HepG2 (cell line): ENCODE measurements around the gene LRP1B. TPM values are rescaled to one million over a fixed set of nuclear protein-coding genes. Genes with fewer than 3 reads are reported as not detected.

Experiments
- ATAC-seq: fragments of 200-7000 bp; cut with Tn5 transposase; 3 replicates; pipeline ENCODE4 v1.9.1; 2020; ENCODE audit warnings: mild to moderate bottlenecking, moderate library complexity
- BruUV-seq: library from RNA; stranded (reverse); fragments of 400-500 nt; replicated peaks from 2 replicates; lab custom pipeline; 2021; lab: Mats Ljungman, UMichigan
- CTCF ChIA-PET: fragments of 300-600 bp; formaldehyde crosslinking; extraction: SDS; loops from one replicate; lab custom pipeline; 2021; ENCODE audit warnings: low total read pairs, inconsistent platforms, low intra/inter-chr PET ratio; lab: Yijun Ruan, JAX
- POLR2A ChIA-PET: fragments of 350-600 bp; sonication (Branson Sonifier 250); formaldehyde crosslinking; loops from one replicate; lab custom pipeline; 2020; ENCODE audit warnings: antibody characterized with exemption, inconsistent platforms; lab: Yijun Ruan, JAX
- DNase-seq: peaks from one replicate; pipeline ENCODE4 v3.0.0-alpha.2; 2015; ENCODE audit warnings: low spot score
- FAIRE-seq: peaks from 3 replicates; lab custom pipeline; 2011; peaks lifted over from hg19 to GRCh38; lab: Jason Lieb, UNC
- H2AFZ ChIP-seq: one replicate; pipeline ENCODE4 v1.6.1; 2011; ENCODE audit warnings: low read length, inconsistent platforms
- H3K27ac ChIP-seq: fragments of 300-600 bp; 3 replicates; pipeline ENCODE4 v1.8.0; 2011; ENCODE audit warnings: mixed run types, mild to moderate bottlenecking, mixed read lengths, low read length, inconsistent platforms; ENCODE audit not compliant: insufficient read depth; ENCODE audit errors: extremely low read length
- H3K27me3 ChIP-seq, 2 experiments: fragments of 200-600 bp in 1 of 2; 2 replicates in 1 of 2; 3 replicates in 1 of 2; pipeline versions ENCODE4 v1.6.0 to v1.8.0; 2011; ENCODE audit warnings: low read length in 2 of 2, mild to moderate bottlenecking in 2 of 2, moderate library complexity in 2 of 2, inconsistent platforms in 1 of 2; ENCODE audit not compliant: insufficient read depth in 2 of 2, control insufficient read depth in 1 of 2
- H3K36me3 ChIP-seq, 2 experiments: fragments of 200-600 bp in 1 of 2; replicated peaks in 1 of 2; 2 replicates in 1 of 2; 3 replicates in 1 of 2; pipeline versions ENCODE4 v1.5.1 to v1.8.0; 2011; ENCODE audit warnings: low read length in 2 of 2, inconsistent platforms in 1 of 2; ENCODE audit not compliant: insufficient read depth in 2 of 2, control insufficient read depth in 1 of 2
- H3K4me1 ChIP-seq: 2 replicates; pipeline ENCODE4 v1.5.1; 2012; ENCODE audit warnings: low read length, inconsistent platforms; ENCODE audit not compliant: insufficient read depth
- H3K4me2 ChIP-seq: 2 replicates; pipeline ENCODE4 v1.6.0; 2011; ENCODE audit warnings: low read depth, low read length, inconsistent platforms
- H3K4me3 ChIP-seq, 3 experiments: fragments of 200-600 bp in 1 of 3; sonication (generic), shearing (Covaris generic) in 1 of 3; replicated peaks in 1 of 3; 2 replicates each; pipeline ENCODE4 v1.5.1; 2011 to 2016; ENCODE audit warnings: low read length in 3 of 3, inconsistent platforms in 2 of 3, low read depth in 2 of 3, mild to moderate bottlenecking in 2 of 3, control low read depth in 1 of 3, mixed read lengths in 1 of 3; ENCODE audit not compliant: insufficient read depth in 1 of 3
- H3K79me2 ChIP-seq: one replicate; pipeline ENCODE4 v1.6.1; 2011; ENCODE audit warnings: low read length, inconsistent platforms; ENCODE audit not compliant: insufficient read depth
- H3K9ac ChIP-seq: 2 replicates; pipeline ENCODE4 v1.6.0; 2011; ENCODE audit warnings: mild to moderate bottlenecking, low read depth, low read length, inconsistent platforms; ENCODE audit not compliant: insufficient read depth
- H3K9me3 ChIP-seq: 2 replicates; pipeline ENCODE4 v1.5.1; 2012; ENCODE audit warnings: mild to moderate bottlenecking, low read length
- H4K20me1 ChIP-seq: 2 replicates; pipeline ENCODE4 v1.6.0; 2011; ENCODE audit warnings: inconsistent platforms, mild to moderate bottlenecking, low read length, moderate library complexity; ENCODE audit not compliant: insufficient read depth
- ATF7 ChIP-seq, 2 experiments: fragments of 450-650 bp in 1 of 2; sonication (generic) in 1 of 2; formaldehyde crosslinking in 1 of 2; IDR thresholded peaks; 2 replicates each; pipeline versions ENCODE4 v1.4.0 to v1.6.1; 2016 to 2020; ENCODE audit warnings: antibody characterized with exemption in 1 of 2, mild to moderate bottlenecking in 1 of 2, missing genetic modification reagents in 1 of 2
- HOXA5 ChIP-seq: sonication (generic); formaldehyde crosslinking; IDR thresholded peaks from 2 replicates; pipeline ENCODE4 v1.4.0; 2020; ENCODE audit warnings: missing genetic modification reagents
- JUNB ChIP-seq: sonication (generic); formaldehyde crosslinking; IDR thresholded peaks from 2 replicates; pipeline ENCODE4 v1.8.0; 2022; ENCODE audit warnings: missing genetic modification reagents, mild to moderate bottlenecking, borderline replicate concordance
- KDM3A ChIP-seq: IDR thresholded peaks from 2 replicates; pipeline ENCODE4 v1.6.1; 2018; ENCODE audit warnings: low read depth, missing compliant biosample characterization
- MED13 ChIP-seq: sonication (generic); formaldehyde crosslinking; IDR thresholded peaks from 2 replicates; pipeline ENCODE4 v1.5.0; 2020; ENCODE audit warnings: missing genetic modification reagents
- NAIF1 ChIP-seq: sonication (generic); formaldehyde crosslinking; IDR thresholded peaks from 2 replicates; pipeline ENCODE4 v1.5.0; 2020; ENCODE audit warnings: mild to moderate bottlenecking, missing genetic modification reagents, borderline replicate concordance
- RXRA ChIP-seq: sonication (generic); formaldehyde crosslinking; IDR thresholded peaks from 2 replicates; pipeline ENCODE4 v1.5.1; 2020; ENCODE audit warnings: missing genetic modification reagents
- TOE1 ChIP-seq: sonication (generic); formaldehyde crosslinking; IDR thresholded peaks from 2 replicates; pipeline ENCODE4 v1.4.0; 2020; ENCODE audit warnings: mild to moderate bottlenecking, missing genetic modification reagents
- TOPORS ChIP-seq: sonication (generic); formaldehyde crosslinking; IDR thresholded peaks from 2 replicates; pipeline ENCODE4 v1.8.0; 2023; ENCODE audit warnings: mild to moderate bottlenecking, missing genetic modification reagents
- ZNF484 ChIP-seq: sonication (generic); formaldehyde crosslinking; IDR thresholded peaks from 2 replicates; pipeline ENCODE4 v1.5.1; 2020; ENCODE audit warnings: mild to moderate bottlenecking, low read depth, missing genetic modification reagents, borderline replicate concordance
- ZNF503 ChIP-seq: sonication (generic); formaldehyde crosslinking; IDR thresholded peaks from 2 replicates; pipeline ENCODE4 v1.4.0; 2020; ENCODE audit warnings: missing genetic modification reagents
- ZNF597 ChIP-seq: sonication (generic); formaldehyde crosslinking; IDR thresholded peaks from 2 replicates; pipeline ENCODE4 v1.5.0; 2020; ENCODE audit warnings: missing genetic modification reagents
- ZNF879 ChIP-seq: sonication (generic); formaldehyde crosslinking; IDR thresholded peaks from 2 replicates; pipeline ENCODE4 v1.8.1; 2023; ENCODE audit warnings: missing genetic modification reagents
- ZZZ3 ChIP-seq: sonication (generic); formaldehyde crosslinking; IDR thresholded peaks from 2 replicates; pipeline ENCODE4 v1.4.0; 2020; ENCODE audit warnings: missing genetic modification reagents, mild to moderate bottlenecking, borderline replicate concordance
- WGBS: methylation state at CpG from one replicate; pipeline ENCODE4 v1.1.6; 2017; ENCODE audit warnings: low lambda C conversion rate; 5-methylcytosine and 5-hydroxymethylcytosine counted together
- in situ Hi-C: cut with HindIII; loops from 2 replicates; pipeline ENCODE4 v1.10.0; 2017; ENCODE audit warnings: low pct_unique_long_range_greater_than_20kb; ENCODE audit not compliant: extremely low pct_ligation_motif_present
- intact Hi-C: fragments of 100-400 bp; cut with micrococcal nuclease; formaldehyde crosslinking; loops from one replicate; pipeline ENCODE4 v1.10.0; 2022; ENCODE audit not compliant: unreplicated experiment
- polyA plus RNA-seq, 8 experiments: library from polyadenylated mRNA; depleted of rRNA in 3 of 8; stranded (reverse) in 7 of 8; unstranded in 1 of 8; fragments of >200 nt; fragmentation: Illumina TruSeq in 4 of 8; extraction: Trizol in 4 of 8; gene quantifications; 2 replicates each; pipeline versions ENCODE4 v1.2.1 to v1.2.3, GENCODE V29; 2011 to 2016; ENCODE audit warnings: low read depth in 4 of 8, missing spikeins in 1 of 8, mixed read lengths in 1 of 8; ENCODE audit not compliant: insufficient read depth in 1 of 8
- total RNA-seq, 5 experiments: library from RNA; depleted of rRNA; stranded (reverse); fragments of >200 nt; fragmentation: Illumina TruSeq; extraction: Trizol; gene quantifications; 2 replicates each; pipeline ENCODE4 v1.2.3, GENCODE V29; 2016; ENCODE audit warnings: low read depth in 1 of 5
- TF ChIP-seq, protein P1 (sequence below): sonication (generic); formaldehyde crosslinking; IDR thresholded peaks from 2 replicates; pipeline ENCODE4 v1.4.0; 2020; ENCODE audit warnings: missing genetic modification reagents

Gene LRP1B
- total and polyA plus RNA-seq, 2 of the 13 experiments (the other 11 are each of a cell fraction or from before 2014, with no cell fraction given) = 0.04 TPM; not detected in 1

DNA sequence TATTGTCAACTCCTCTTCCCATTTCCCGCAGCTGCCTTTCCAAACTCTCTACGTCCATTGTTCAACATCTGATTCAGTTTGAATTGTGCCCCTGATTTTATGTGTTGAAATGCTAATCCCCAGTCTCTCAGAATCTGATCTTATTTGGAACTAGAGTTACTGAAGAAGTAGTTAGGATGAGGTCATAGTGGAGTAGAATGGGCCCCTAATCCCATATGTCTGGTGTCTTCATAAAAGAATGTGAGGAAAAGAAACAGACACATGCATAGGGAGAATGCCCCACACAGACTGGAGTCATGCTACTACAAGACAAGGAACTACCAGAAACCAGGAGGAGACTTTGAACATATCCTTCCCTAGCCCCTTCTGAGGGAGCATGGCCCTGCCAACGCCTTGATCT lies 99.2 kb downstream of the LRP1B start:
- BruUV-seq = no TSS peak
- no peak for FAIRE-seq
- Histone ChIP-seq H3K9ac (no peak overlapping the region), H3K36me3 (no peaks in the 10 kb centered on the region), H2AFZ (no peak overlapping the region), H3K4me3 (no peak overlapping the region), H3K79me2 (no peaks in the 10 kb centered on the region), H4K20me1 (no peaks in the 10 kb centered on the region), H3K9me3 (no peaks in the 10 kb centered on the region), H3K27me3 (no peaks in the 10 kb centered on the region), H3K4me1 (no peaks in the 10 kb centered on the region), H3K4me2 (no peak overlapping the region), H3K27ac (no peak overlapping the region)
- WGBS = 2% methylated on average over 3 of the region's 3 CpGs
- POLR2A ChIA-PET = no interaction called here
- intact Hi-C loops = no loop called here
- no peak for ATAC-seq
- DNase-seq = no peak
- in situ Hi-C loops = no loop called here
- peak; percentile 46 for TF ChIP-seq ATF7 (IDR thresholded peaks at IDR 0.05)
- TF ChIP-seq ATF7 (CRISPR knock-in tag; IDR thresholded peaks at IDR 0.05) = no peak
- TF ChIP-seq TOE1 = no peak
- CTCF ChIA-PET = no interaction called here

GRCh38 chr2:142030735-142031134 lies 100.1 kb downstream of the LRP1B start:
- H3K4me1 ChIP-seq = no peaks in the 10 kb centered on the region
- in situ Hi-C loops (no loop called here), intact Hi-C loops (no loop called here)
- ChIA-PET CTCF (no interaction called here), POLR2A (no interaction called here)
- H3K9me3 ChIP-seq = no peaks in the 10 kb centered on the region
- FAIRE-seq (no peak), DNase-seq (no peak), ATAC-seq (no peak)
- no peaks in the 10 kb centered on the region for H4K20me1 ChIP-seq
- H3K79me2 ChIP-seq = no peaks in the 10 kb centered on the region
- no peak overlapping the region for H3K9ac ChIP-seq
- no peaks in the 10 kb centered on the region for H3K36me3 ChIP-seq
- no peak overlapping the region for H3K27ac ChIP-seq
- H3K27me3 ChIP-seq = no peaks in the 10 kb centered on the region
- no TSS peak for BruUV-seq
- H3K4me2 ChIP-seq = no peak overlapping the region
- WGBS = 1% methylated on average over 2 of the region's 2 CpGs
- no peak overlapping the region for H3K4me3 ChIP-seq
- H2AFZ ChIP-seq = no peak overlapping the region
- TF ChIP-seq ZNF597 (CRISPR knock-in tag) = no peak
- TF ChIP-seq, protein P1, sequence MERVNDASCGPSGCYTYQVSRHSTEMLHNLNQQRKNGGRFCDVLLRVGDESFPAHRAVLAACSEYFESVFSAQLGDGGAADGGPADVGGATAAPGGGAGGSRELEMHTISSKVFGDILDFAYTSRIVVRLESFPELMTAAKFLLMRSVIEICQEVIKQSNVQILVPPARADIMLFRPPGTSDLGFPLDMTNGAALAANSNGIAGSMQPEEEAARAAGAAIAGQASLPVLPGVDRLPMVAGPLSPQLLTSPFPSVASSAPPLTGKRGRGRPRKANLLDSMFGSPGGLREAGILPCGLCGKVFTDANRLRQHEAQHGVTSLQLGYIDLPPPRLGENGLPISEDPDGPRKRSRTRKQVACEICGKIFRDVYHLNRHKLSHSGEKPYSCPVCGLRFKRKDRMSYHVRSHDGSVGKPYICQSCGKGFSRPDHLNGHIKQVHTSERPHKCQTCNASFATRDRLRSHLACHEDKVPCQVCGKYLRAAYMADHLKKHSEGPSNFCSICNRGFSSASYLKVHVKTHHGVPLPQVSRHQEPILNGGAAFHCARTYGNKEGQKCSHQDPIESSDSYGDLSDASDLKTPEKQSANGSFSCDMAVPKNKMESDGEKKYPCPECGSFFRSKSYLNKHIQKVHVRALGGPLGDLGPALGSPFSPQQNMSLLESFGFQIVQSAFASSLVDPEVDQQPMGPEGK (CRISPR knock-in tag) = no peak
- TF ChIP-seq JUNB (CRISPR knock-in tag) = no peak
- no peak for TF ChIP-seq MED13 (CRISPR knock-in tag)
- TF ChIP-seq RXRA (CRISPR knock-in tag) = no peak
- TF ChIP-seq ZNF879 (CRISPR knock-in tag) = no peak
- TF ChIP-seq ZNF503 (CRISPR knock-in tag) = no peak
- TF ChIP-seq KDM3A = no peak
- TF ChIP-seq ZZZ3 (CRISPR knock-in tag) = no peak
- TF ChIP-seq HOXA5 (CRISPR knock-in tag) = no peak
- no peak for TF ChIP-seq NAIF1 (CRISPR knock-in tag)
- TF ChIP-seq ZNF484 (CRISPR knock-in tag) = no peak
- no peak for TF ChIP-seq TOPORS (CRISPR knock-in tag)
